GM12878 (cell line): Measurements from ENCODE around the gene ACTR5. TPM values are rescaled to one million over a fixed set of nuclear protein-coding genes. Genes with fewer than 3 reads are reported as not detected.
A peak's percentile ranks its signal among the peaks of the same experiment; 100 is the strongest.

Experiments
- CBFB ChIP-seq: IDR thresholded peaks from 2 replicates; pipeline ENCODE4 v1.6.1; 2016; ENCODE audit warnings: antibody characterized with exemption, low read depth
- CHD2 ChIP-seq: IDR thresholded peaks from 2 replicates; pipeline ENCODE4 v1.6.1; 2011; ENCODE audit warnings: low read depth, low read length, improper control_type of control experiment, borderline replicate concordance
- JUND ChIP-seq: IDR thresholded peaks from 2 replicates; pipeline ENCODE4 v1.6.1; 2012; ENCODE audit warnings: low read depth, mild to moderate bottlenecking, low read length, improper control_type of control experiment, moderate library complexity
- MYC ChIP-seq: IDR thresholded peaks from 2 replicates; pipeline ENCODE4 v1.6.1; 2011; ENCODE audit warnings: mild to moderate bottlenecking, low read length, moderate library complexity, inconsistent platforms; ENCODE audit not compliant: insufficient read depth, insufficient replicate concordance, insufficient read length, severe bottlenecking
- NFYA ChIP-seq: IDR thresholded peaks from 2 replicates; pipeline ENCODE4 v1.6.1; 2011; ENCODE audit warnings: low read depth, mild to moderate bottlenecking, low read length, improper control_type of control experiment, borderline replicate concordance
- NKRF ChIP-seq: fragments of 450-650 bp; conservative IDR thresholded peaks from 2 replicates; pipeline ENCODE4 v1.6.1; 2017; ENCODE audit warnings: mild to moderate bottlenecking, moderate library complexity
- NRF1 ChIP-seq: conservative IDR thresholded peaks from 2 replicates; pipeline ENCODE4 v1.6.1; 2011; ENCODE audit warnings: mild to moderate bottlenecking, low read depth, low read length, improper control_type of control experiment
- RELA ChIP-seq: fragments of 450-650 bp; IDR thresholded peaks from 2 replicates; pipeline ENCODE4 v1.8.0; 2014; ENCODE audit warnings: borderline replicate concordance; ENCODE audit not compliant: partially characterized antibody
- REST ChIP-seq: IDR thresholded peaks from 2 replicates; pipeline ENCODE4 v1.6.1; 2012; ENCODE audit warnings: mild to moderate bottlenecking, low read depth, low read length
- SMAD1 ChIP-seq: fragments of 450-650 bp; IDR thresholded peaks from 2 replicates; pipeline ENCODE4 v1.6.1; 2018; ENCODE audit warnings: mild to moderate bottlenecking, low read depth; ENCODE audit not compliant: partially characterized antibody
- SPI1 ChIP-seq: IDR thresholded peaks from 2 replicates; pipeline ENCODE4 v1.6.1; 2011; ENCODE audit warnings: low read depth, mild to moderate bottlenecking, low read length, moderate library complexity, borderline replicate concordance; ENCODE audit not compliant: insufficient read depth
- SREBF2 ChIP-seq: IDR thresholded peaks from 2 replicates; pipeline ENCODE4 v1.6.1; 2012; ENCODE audit warnings: mild to moderate bottlenecking, low read length
- SRF ChIP-seq, 2 experiments: IDR thresholded peaks; 2 replicates each; pipeline ENCODE4 v1.6.1; 2011; ENCODE audit warnings: low read depth in 2 of 2, low read length in 2 of 2, mild to moderate bottlenecking in 1 of 2, moderate library complexity in 1 of 2
- ZNF24 ChIP-seq: fragments of 450-650 bp; IDR thresholded peaks from 2 replicates; pipeline ENCODE4 v1.6.1; 2017; ENCODE audit warnings: antibody characterized with exemption, mild to moderate bottlenecking
- polyA plus RNA-seq, 11 experiments: library from polyadenylated mRNA; depleted of rRNA in 4 of 11; unstranded in 6 of 11; stranded (reverse) in 5 of 11; fragments of >200 nt; fragmentation: Nextera tagmentation in 4 of 11; fragmentation: Illumina TruSeq in 1 of 11; extraction: Ambion mirVana in 4 of 11; extraction: Trizol in 1 of 11; gene quantifications; 1 replicate in 1 of 11; 2 replicates in 10 of 11; pipeline versions ENCODE4 v1.2.1 to v1.2.3, GENCODE V29; 2011 to 2016; ENCODE audit warnings: inconsistent platforms in 2 of 11, missing spikeins in 2 of 11, low read depth in 1 of 11
- total RNA-seq, 4 experiments: library from RNA; depleted of rRNA in 3 of 4; stranded (reverse); fragments of >200 nt in 3 of 4; fragmentation: Illumina TruSeq in 1 of 4; extraction: Trizol in 1 of 4; gene quantifications; 2 replicates each; pipeline versions ENCODE4 v1.2.1 to v1.2.3, GENCODE V29; 2013 to 2021
- TF ChIP-seq, protein P1 (sequence below): fragments of 150-350 bp; IDR thresholded peaks from 2 replicates; pipeline ENCODE4 v1.6.1; 2014; ENCODE audit warnings: mild to moderate bottlenecking, low read depth, low read length
- TF ChIP-seq, protein P2 (sequence below): fragments of 450-650 bp; IDR thresholded peaks from 2 replicates; pipeline ENCODE4 v1.6.1; 2017; ENCODE audit warnings: borderline replicate concordance
- TF ChIP-seq, protein P3 (sequence below): fragments of 450-650 bp; IDR thresholded peaks from 2 replicates; pipeline ENCODE4 v1.6.1; 2018; ENCODE audit warnings: mild to moderate bottlenecking, low read depth, moderate library complexity; ENCODE audit not compliant: partially characterized antibody

Gene ACTR5
- total and polyA plus RNA-seq, 10 of the 15 experiments (the other 5 are each of a cell fraction or from before 2014, with no cell fraction given), result 0.52 to 14.7 (median 8.8) TPM

DNA sequence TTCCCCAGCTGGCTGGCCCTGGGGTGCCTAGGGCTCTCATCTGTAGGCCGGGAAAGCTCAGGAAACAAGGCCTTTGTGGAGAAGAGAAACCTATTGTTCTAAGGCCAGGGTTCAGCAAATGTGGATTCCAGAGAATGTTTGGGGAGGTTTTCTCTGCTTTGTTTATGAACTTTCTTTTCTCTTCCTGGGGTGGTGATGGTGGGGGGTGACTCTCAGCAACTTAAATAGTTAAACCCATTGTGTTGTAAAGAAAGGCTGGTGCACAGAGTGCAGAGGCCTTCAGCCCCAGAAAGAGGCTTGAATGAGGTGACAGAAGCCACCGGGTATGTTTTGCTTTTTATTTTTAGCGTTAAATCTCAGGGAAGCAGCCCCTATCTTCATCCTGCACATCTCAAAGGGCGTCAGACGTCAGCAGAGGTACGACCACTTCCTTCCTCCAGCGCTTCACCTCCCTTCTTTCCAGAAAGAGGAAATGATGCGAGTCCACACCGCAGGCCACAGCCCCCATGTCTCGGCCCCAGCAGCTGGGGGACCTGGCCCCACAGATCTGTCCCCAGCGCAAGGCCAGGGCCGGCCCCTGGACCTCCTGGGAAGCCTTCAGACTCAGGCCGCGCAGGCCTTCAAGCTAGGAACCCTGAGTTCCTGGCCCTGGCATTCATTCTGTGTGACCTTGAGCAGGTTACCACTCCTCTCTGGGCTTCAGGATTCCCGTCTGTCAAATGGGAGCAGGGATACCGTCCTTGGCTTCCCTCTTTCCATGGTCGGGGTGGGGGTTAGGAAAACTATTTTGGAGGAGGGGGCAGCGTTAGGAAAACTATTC, 56.6 kb downstream of the ACTR5 start (continued):
- no peak for TF ChIP-seq REST
- no peak for TF ChIP-seq RELA
- TF ChIP-seq CHD2, result peak; percentile 79
- TF ChIP-seq, protein P1, sequence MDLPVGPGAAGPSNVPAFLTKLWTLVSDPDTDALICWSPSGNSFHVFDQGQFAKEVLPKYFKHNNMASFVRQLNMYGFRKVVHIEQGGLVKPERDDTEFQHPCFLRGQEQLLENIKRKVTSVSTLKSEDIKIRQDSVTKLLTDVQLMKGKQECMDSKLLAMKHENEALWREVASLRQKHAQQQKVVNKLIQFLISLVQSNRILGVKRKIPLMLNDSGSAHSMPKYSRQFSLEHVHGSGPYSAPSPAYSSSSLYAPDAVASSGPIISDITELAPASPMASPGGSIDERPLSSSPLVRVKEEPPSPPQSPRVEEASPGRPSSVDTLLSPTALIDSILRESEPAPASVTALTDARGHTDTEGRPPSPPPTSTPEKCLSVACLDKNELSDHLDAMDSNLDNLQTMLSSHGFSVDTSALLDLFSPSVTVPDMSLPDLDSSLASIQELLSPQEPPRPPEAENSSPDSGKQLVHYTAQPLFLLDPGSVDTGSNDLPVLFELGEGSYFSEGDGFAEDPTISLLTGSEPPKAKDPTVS, result no peak
- peak; percentile 95 for TF ChIP-seq SPI1
- peak; percentile 96 for TF ChIP-seq CBFB
- no peak for TF ChIP-seq NKRF
- TF ChIP-seq SRF (IDR thresholded peaks at IDR 0.05; ENCODE audit: low read depth in 2 of 2, low read length in 2 of 2), result no peak
- no peak for TF ChIP-seq JUND
- TF ChIP-seq ZNF24, result no peak
- no peak for TF ChIP-seq NRF1
- no peak for TF ChIP-seq SREBF2
- TF ChIP-seq, protein P2, sequence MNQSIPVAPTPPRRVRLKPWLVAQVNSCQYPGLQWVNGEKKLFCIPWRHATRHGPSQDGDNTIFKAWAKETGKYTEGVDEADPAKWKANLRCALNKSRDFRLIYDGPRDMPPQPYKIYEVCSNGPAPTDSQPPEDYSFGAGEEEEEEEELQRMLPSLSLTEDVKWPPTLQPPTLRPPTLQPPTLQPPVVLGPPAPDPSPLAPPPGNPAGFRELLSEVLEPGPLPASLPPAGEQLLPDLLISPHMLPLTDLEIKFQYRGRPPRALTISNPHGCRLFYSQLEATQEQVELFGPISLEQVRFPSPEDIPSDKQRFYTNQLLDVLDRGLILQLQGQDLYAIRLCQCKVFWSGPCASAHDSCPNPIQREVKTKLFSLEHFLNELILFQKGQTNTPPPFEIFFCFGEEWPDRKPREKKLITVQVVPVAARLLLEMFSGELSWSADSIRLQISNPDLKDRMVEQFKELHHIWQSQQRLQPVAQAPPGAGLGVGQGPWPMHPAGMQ, result no peak
- no peak for TF ChIP-seq SMAD1
- TF ChIP-seq MYC, result no peak
- TF ChIP-seq, protein P3, sequence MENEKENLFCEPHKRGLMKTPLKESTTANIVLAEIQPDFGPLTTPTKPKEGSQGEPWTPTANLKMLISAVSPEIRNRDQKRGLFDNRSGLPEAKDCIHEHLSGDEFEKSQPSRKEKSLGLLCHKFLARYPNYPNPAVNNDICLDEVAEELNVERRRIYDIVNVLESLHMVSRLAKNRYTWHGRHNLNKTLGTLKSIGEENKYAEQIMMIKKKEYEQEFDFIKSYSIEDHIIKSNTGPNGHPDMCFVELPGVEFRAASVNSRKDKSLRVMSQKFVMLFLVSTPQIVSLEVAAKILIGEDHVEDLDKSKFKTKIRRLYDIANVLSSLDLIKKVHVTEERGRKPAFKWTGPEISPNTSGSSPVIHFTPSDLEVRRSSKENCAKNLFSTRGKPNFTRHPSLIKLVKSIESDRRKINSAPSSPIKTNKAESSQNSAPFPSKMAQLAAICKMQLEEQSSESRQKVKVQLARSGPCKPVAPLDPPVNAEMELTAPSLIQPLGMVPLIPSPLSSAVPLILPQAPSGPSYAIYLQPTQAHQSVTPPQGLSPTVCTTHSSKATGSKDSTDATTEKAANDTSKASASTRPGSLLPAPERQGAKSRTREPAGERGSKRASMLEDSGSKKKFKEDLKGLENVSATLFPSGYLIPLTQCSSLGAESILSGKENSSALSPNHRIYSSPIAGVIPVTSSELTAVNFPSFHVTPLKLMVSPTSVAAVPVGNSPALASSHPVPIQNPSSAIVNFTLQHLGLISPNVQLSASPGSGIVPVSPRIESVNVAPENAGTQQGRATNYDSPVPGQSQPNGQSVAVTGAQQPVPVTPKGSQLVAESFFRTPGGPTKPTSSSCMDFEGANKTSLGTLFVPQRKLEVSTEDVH, result no peak
- TF ChIP-seq NFYA, result no peak
